ENCODE results near the gene SMU1. TPM values are rescaled to one million over a fixed set of nuclear protein-coding genes. Genes with fewer than 3 reads are reported as not detected.

SMU1 gene
- total RNA-seq, 3 donors from 2014 or later: 19.8 to 22.1 (median 21.0) TPM

GRCh38 chr9:33114746-33115145 lies 38.3 kb upstream of the SMU1 start:
- Histone ChIP-seq H3K36me3 (no peaks in the 10 kb centered on the region), H3K4me3 (no peak overlapping the region), H3K9me3 (no peaks in the 10 kb centered on the region), H3K27me3 (no peaks in the 10 kb centered on the region), H3K27ac (no peak overlapping the region), H3K4me1 (no peaks in the 10 kb centered on the region)
- TF ChIP-seq POLR2AphosphoS5 (IDR thresholded peaks at IDR 0.05): no peak
- no peak for TF ChIP-seq CTCF (IDR thresholded peaks at IDR 0.05)
- no peak for TF ChIP-seq POLR2A (IDR thresholded peaks at IDR 0.05)
- no peak for DNase-seq (ENCODE audit: low spot score in 2 of 2)
- intact Hi-C loops (cut with DNase I; ENCODE audit: low total_unique reads): no loop called here

- H3K27me3 ChIP-seq: no peaks in the 10 kb centered on the region
- H3K36me3 ChIP-seq: no peaks in the 10 kb centered on the region
- no peaks in the 10 kb centered on the region for H3K9me3 ChIP-seq
- intact Hi-C loops (cut with DNase I; ENCODE audit: low total_unique reads): no loop called here
- H3K27ac ChIP-seq: no peak overlapping the region
- no peak for DNase-seq (ENCODE audit: low spot score in 2 of 2)
- TF ChIP-seq CTCF (IDR thresholded peaks at IDR 0.05) (no peak), POLR2A (IDR thresholded peaks at IDR 0.05) (no peak), POLR2AphosphoS5 (IDR thresholded peaks at IDR 0.05) (no peak)
- H3K4me3 ChIP-seq: no peak overlapping the region
- H3K4me1 ChIP-seq: no peaks in the 10 kb centered on the region
Measured at GRCh38 chr9:33113799-33114547, 37.5 kb upstream of the SMU1 start.

- TF ChIP-seq POLR2A (IDR thresholded peaks at IDR 0.05): no peak
- TF ChIP-seq CTCF (IDR thresholded peaks at IDR 0.05): no peak
- no peak for TF ChIP-seq POLR2AphosphoS5 (IDR thresholded peaks at IDR 0.05)
- H3K4me3 ChIP-seq: no peak overlapping the region
- DNase-seq (ENCODE audit: low spot score in 2 of 2): peak in 1 of 2 donors; percentile 13
Measured at GRCh38 chr9:33112094-33112493, 35.6 kb upstream of the SMU1 start.

GRCh38 chr9:33111631-33112030 lies 35.2 kb upstream of the SMU1 start:
- no peaks in the 10 kb centered on the region for H3K27me3 ChIP-seq
- no peaks in the 10 kb centered on the region for H3K9me3 ChIP-seq
- DNase-seq (ENCODE audit: low spot score in 2 of 2): peak in 1 of 2 donors; percentile 13
- no peak for TF ChIP-seq CTCF (IDR thresholded peaks at IDR 0.05)
- TF ChIP-seq POLR2A (IDR thresholded peaks at IDR 0.05): no peak
- no peak for TF ChIP-seq POLR2AphosphoS5 (IDR thresholded peaks at IDR 0.05)
- no peak overlapping the region for H3K27ac ChIP-seq
- intact Hi-C loops (cut with DNase I; ENCODE audit: low total_unique reads): no loop called here
- H3K4me3 ChIP-seq: no peak overlapping the region
- peaks cover 0 to 15% of the 10 kb centered on the region in 2 donors for H3K4me1 ChIP-seq
- H3K36me3 ChIP-seq: no peaks in the 10 kb centered on the region

More at GRCh38 chr9:33112094-33112493, 35.6 kb upstream of the SMU1 start:
- no peaks in the 10 kb centered on the region for H3K27me3 ChIP-seq
- H3K36me3 ChIP-seq: no peaks in the 10 kb centered on the region
- H3K4me1 ChIP-seq: peaks cover 0 to 10% of the 10 kb centered on the region in 2 donors
- no peak overlapping the region for H3K27ac ChIP-seq
- no peaks in the 10 kb centered on the region for H3K9me3 ChIP-seq
- intact Hi-C loops (cut with DNase I; ENCODE audit: low total_unique reads): no loop called here

GRCh38 chr9:33110686-33111085 lies 34.2 kb upstream of the SMU1 start:
- Histone ChIP-seq H3K4me3 (no peak overlapping the region), H3K9me3 (no peaks in the 10 kb centered on the region), H3K36me3 (no peaks in the 10 kb centered on the region), H3K27ac (no peak overlapping the region), H3K27me3 (no peaks in the 10 kb centered on the region), H3K4me1 (peaks cover 0 to 17% of the 10 kb centered on the region in 2 donors)
- intact Hi-C loops (cut with DNase I; ENCODE audit: low total_unique reads): no loop called here
- TF ChIP-seq POLR2AphosphoS5 (IDR thresholded peaks at IDR 0.05) (no peak), POLR2A (IDR thresholded peaks at IDR 0.05) (no peak), CTCF (IDR thresholded peaks at IDR 0.05) (no peak)
- DNase-seq (ENCODE audit: low spot score in 2 of 2): peak in 1 of 2 donors; percentile 7
